Omental fat pad (tissue), 4 donors: ENCODE results near the gene C2orf74. TPM values are rescaled to one million over a fixed set of nuclear protein-coding genes. Genes with fewer than 3 reads are reported as not detected.
"Not testable (repeated sequence)": the region's sequence is repeated elsewhere in the genome, so short reads cannot be mapped to it uniquely, and the experiment has no call there.

Experiments used
- ATAC-seq: fragments of 150-250 bp; one replicate; pipeline ENCODE4 v1.9.1; 2016; ENCODE audit warnings: mild to moderate bottlenecking, moderate library complexity; ENCODE audit not compliant: low FRiP score
- DNase-seq: peaks from one replicate; pipeline ENCODE4 v3.0.0-alpha.2; 2019; ENCODE audit warnings: low spot score
- CTCF ChIP-seq, 3 donors: fragments of 450-650 bp; IDR thresholded peaks; one replicate each; pipeline ENCODE4 v1.5.1; 2016 to 2017; ENCODE audit warnings: antibody characterized with exemption in 3 of 3, mild to moderate bottlenecking in 3 of 3, moderate library complexity in 2 of 3
- total RNA-seq, 4 donors: library from RNA; depleted of rRNA; stranded (reverse); fragments of >200 nt; gene quantifications; one replicate each; pipeline ENCODE4 v1.1.0, GENCODE V29; 2016

The C2orf74 gene
- total RNA-seq, 4 donors from 2014 or later = 16.1 to 29.9 (median 19.4) TPM

GRCh38 chr2:61149074-61149473 lies 12.9 kb upstream of the C2orf74 start:
- TF ChIP-seq CTCF (IDR thresholded peaks at IDR 0.05) = no peak
- DNase-seq (no peak), ATAC-seq (no peak)

GRCh38 chr2:61151436-61151835 lies 10.6 kb upstream of the C2orf74 start:
- ATAC-seq = no peak
- TF ChIP-seq CTCF (IDR thresholded peaks at IDR 0.05) = no peak
- no peak for DNase-seq

GRCh38 chr2:61157371-61158003 lies 4.5 kb upstream of the C2orf74 start:
- DNase-seq (no peak), ATAC-seq (no peak)
- no peak for TF ChIP-seq CTCF (IDR thresholded peaks at IDR 0.05)

DNA sequence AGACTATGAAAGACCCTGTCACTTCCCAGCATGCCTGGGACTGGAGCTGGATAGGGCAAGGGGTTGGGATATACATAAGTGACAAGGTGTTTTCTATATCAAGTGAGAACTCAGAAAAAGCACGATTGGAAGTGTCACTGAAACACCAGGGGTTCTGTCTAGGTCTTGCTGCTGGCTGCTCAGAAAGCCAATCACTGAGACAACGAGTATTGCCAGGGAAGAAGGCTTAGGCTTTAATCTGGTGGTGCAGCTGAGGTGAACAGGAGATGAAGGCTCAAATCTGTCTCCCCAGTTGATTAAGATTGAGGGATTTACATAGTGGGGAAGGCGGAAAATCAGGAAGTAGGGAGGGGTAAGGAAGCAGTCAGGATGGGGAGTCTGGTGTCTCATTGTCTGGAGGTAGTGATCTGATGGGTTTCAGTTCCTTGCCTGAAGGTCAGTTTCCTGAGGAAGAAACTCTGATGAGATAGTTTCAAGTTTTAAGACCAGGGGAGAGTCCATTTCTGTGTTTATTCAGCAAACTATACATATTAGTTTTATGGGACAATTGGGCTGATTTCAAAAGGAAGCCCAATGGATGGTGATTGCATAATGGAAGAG lies 3.5 kb upstream of the C2orf74 start:
- no peak for TF ChIP-seq CTCF (IDR thresholded peaks at IDR 0.05)

DNA sequence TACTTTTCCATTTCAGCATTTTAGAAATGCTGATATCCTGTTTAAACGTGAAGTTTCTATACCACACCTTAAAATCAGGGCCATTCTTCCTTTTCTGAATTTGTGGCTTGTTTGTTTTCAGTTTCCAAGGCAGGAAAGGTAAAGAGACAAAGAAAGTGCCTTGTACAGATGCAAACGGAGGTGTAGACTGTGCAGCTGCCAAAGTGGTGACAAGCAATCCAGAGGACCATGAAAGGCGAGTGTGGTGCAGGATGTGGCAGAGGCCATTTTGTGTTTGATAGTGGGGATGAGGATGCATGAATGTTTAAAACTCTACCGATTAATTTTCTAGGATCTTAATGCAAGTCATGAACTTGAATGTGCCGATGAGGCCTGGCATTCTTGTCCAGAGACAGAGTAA lies 733 bp downstream of the C2orf74 start:
- no peak for TF ChIP-seq CTCF (IDR thresholded peaks at IDR 0.05)
- no peak for DNase-seq
- no peak for ATAC-seq

More for the DNA sequence above, 3.5 kb upstream of the C2orf74 start:
- ATAC-seq = no peak
- DNase-seq = no peak

DNA sequence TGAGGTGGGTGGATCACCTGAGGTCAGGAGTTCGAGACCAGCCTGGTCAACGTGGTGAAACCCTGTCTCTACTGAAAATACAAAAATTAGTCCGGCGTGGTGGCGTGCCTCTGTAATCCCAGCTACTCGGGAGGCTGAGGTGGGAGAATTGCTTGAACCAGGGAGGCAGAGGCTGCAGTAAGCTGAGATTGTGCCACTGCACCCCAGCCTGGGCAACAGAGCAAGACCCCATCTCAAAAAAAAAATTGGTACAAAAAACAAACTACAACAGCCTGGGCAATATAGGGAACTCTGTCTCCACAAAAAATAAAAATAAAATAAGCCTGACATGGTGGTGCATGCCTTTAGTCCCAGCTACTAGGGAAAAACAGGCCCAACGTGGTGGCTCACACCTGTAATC lies 3.1 kb downstream of the C2orf74 start:
- not testable (repeated sequence) for DNase-seq, ATAC-seq

DNA sequence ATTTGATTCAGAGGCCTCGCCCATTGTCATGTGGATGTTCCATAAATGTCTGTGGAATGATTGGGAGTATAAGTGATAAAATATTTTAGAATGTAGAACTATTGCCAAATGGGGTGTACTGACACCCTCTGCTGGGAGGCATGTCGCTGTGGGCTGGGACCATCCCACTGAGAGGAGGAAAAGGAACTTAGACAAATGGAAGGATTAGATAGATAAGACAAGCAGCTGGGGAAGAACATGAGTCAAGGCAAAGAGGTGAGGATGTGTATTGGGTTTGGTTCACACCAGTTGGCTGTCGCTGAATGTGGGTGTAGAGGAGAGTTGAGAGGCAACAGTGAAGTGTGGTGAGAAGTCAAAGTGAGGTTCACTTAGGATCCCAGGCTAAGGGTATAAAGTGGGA lies 4.0 kb downstream of the C2orf74 start:
- DNase-seq = no peak
- TF ChIP-seq CTCF (IDR thresholded peaks at IDR 0.05) = no peak
- no peak for ATAC-seq
